Osteoblast (primary cell): ENCODE data around the gene GLB1L3. TPM values are rescaled to one million over a fixed set of nuclear protein-coding genes. Genes with fewer than 3 reads are reported as not detected.
"Not testable (repeated sequence)": the region's sequence is repeated elsewhere in the genome, so short reads cannot be mapped to it uniquely, and the experiment has no call there.

Experiments
- DNase-seq: peaks from one replicate; pipeline ENCODE4 v3.0.0; 2011; ENCODE audit warnings: low spot score, mixed read lengths; ENCODE audit not compliant: insufficient read length; ENCODE audit errors: missing footprints
- H2AFZ ChIP-seq: 2 replicates; pipeline ENCODE4 v1.6.0; 2011; ENCODE audit warnings: mild to moderate bottlenecking, low read length
- H3K27ac ChIP-seq: 2 replicates; pipeline ENCODE4 v1.5.1; 2011; ENCODE audit warnings: mild to moderate bottlenecking, low read depth, low read length, moderate library complexity
- H3K27me3 ChIP-seq: 2 replicates; pipeline ENCODE4 v1.6.0; 2012; ENCODE audit warnings: mild to moderate bottlenecking, control low read depth, inconsistent platforms, low read length, moderate library complexity; ENCODE audit not compliant: insufficient read depth
- H3K36me3 ChIP-seq: 2 replicates; pipeline ENCODE4 v1.5.1; 2011; ENCODE audit warnings: mild to moderate bottlenecking, low read length, control low read depth, moderate library complexity; ENCODE audit not compliant: insufficient read depth
- H3K4me1 ChIP-seq: 2 replicates; pipeline ENCODE4 v1.5.1; 2011; ENCODE audit warnings: mild to moderate bottlenecking, low read length, control low read depth, moderate library complexity; ENCODE audit not compliant: insufficient read depth
- H3K4me2 ChIP-seq: 2 replicates; pipeline ENCODE4 v1.6.0; 2011; ENCODE audit warnings: mild to moderate bottlenecking, low read length; ENCODE audit not compliant: insufficient read depth
- H3K4me3 ChIP-seq: fragments of 200-600 bp; sonication (generic); 3 replicates; pipeline ENCODE4 v1.5.1; 2012; ENCODE audit warnings: mild to moderate bottlenecking, low read length, inconsistent platforms; ENCODE audit not compliant: insufficient read depth
- H3K79me2 ChIP-seq: 2 replicates; pipeline ENCODE4 v1.6.0; 2012; ENCODE audit warnings: mild to moderate bottlenecking, low read length, control low read depth, inconsistent platforms; ENCODE audit not compliant: insufficient read depth
- H3K9me3 ChIP-seq: 2 replicates; pipeline ENCODE4 v1.5.1; 2011; ENCODE audit warnings: low read depth, low read length, control low read depth
- H4K20me1 ChIP-seq: 2 replicates; pipeline ENCODE4 v1.6.0; 2012; ENCODE audit warnings: mild to moderate bottlenecking, low read length, control low read depth; ENCODE audit not compliant: insufficient read depth
- CTCF ChIP-seq: IDR thresholded peaks from 2 replicates; pipeline ENCODE4 v1.5.1; 2011; ENCODE audit warnings: mild to moderate bottlenecking, low read depth, low read length, moderate library complexity; ENCODE audit errors: extremely low read depth
- total RNA-seq: library from RNA; depleted of rRNA; stranded (reverse); fragments of >200 nt; gene quantifications from 2 replicates; pipeline ENCODE4 v1.2.3, GENCODE V29; 2012

Gene GLB1L3
- total RNA-seq, 1 donor: not detected

- peak; percentile 30 for DNase-seq
- Histone ChIP-seq H3K4me3 (no peak overlapping the region), H3K4me1 (no peaks in the 10 kb centered on the region), H3K79me2 (no peaks in the 10 kb centered on the region), H3K27me3 (no peaks in the 10 kb centered on the region), H4K20me1 (no peaks in the 10 kb centered on the region), H3K27ac (no peak overlapping the region), H2AFZ (no peak overlapping the region), H3K4me2 (no peak overlapping the region), H3K9me3 (peaks cover 3% of the 10 kb centered on the region), H3K36me3 (no peaks in the 10 kb centered on the region)
- no peak for TF ChIP-seq CTCF
These were observed 37.8 kb downstream of the GLB1L3 start for GRCh38 chr11:134313821-134314607.

- Histone ChIP-seq H3K4me1 (no peaks in the 10 kb centered on the region), H3K4me3 (no peak overlapping the region), H3K36me3 (no peaks in the 10 kb centered on the region), H4K20me1 (no peaks in the 10 kb centered on the region), H3K9me3 (peaks cover 3% of the 10 kb centered on the region), H3K79me2 (no peaks in the 10 kb centered on the region), H3K4me2 (no peak overlapping the region), H2AFZ (no peak overlapping the region), H3K27me3 (no peaks in the 10 kb centered on the region), H3K27ac (no peak overlapping the region)
- TF ChIP-seq CTCF: no peak
- DNase-seq: no peak
These were observed 40.9 kb downstream of the GLB1L3 start for GRCh38 chr11:134317103-134317502.

- not testable (repeated sequence) for H3K4me1 ChIP-seq, H3K4me3 ChIP-seq, H2AFZ ChIP-seq, H3K27me3 ChIP-seq, DNase-seq, H3K9me3 ChIP-seq, H3K27ac ChIP-seq, H3K4me2 ChIP-seq, H3K79me2 ChIP-seq, H4K20me1 ChIP-seq, H3K36me3 ChIP-seq
These were observed 45.2 kb downstream of the GLB1L3 start for GRCh38 chr11:134321373-134321772.

GRCh38 chr11:134322553-134322952, 46.4 kb downstream of the GLB1L3 start:
- Histone ChIP-seq H3K4me1 (no peaks in the 10 kb centered on the region), H3K36me3 (no peaks in the 10 kb centered on the region), H3K27me3 (no peaks in the 10 kb centered on the region), H3K9me3 (no peaks in the 10 kb centered on the region), H3K4me2 (no peak overlapping the region), H4K20me1 (no peaks in the 10 kb centered on the region), H3K79me2 (no peaks in the 10 kb centered on the region), H3K4me3 (no peak overlapping the region), H3K27ac (no peak overlapping the region), H2AFZ (no peak overlapping the region)
- no peak for DNase-seq
- TF ChIP-seq CTCF: no peak
